Activated T-cell treated with anti-CD3 and anti-CD28 coated beads, Interleukin-2, amount 50 U/mL, for 1 hour (primary cell): ENCODE data around the gene PHACTR3.

ENCODE experiments used
- DNase-seq: peaks from one replicate; pipeline ENCODE4 v3.0.0-alpha.2; 2020

PHACTR3 gene

GRCh38 chr20:59673998-59674445 is 69.7 kb downstream of the PHACTR3 start:
- DNase-seq, result no peak

GRCh38 chr20:59676126-59676850 is 71.9 kb downstream of the PHACTR3 start:
- DNase-seq, result no peak

- DNase-seq, result no peak
These were observed 72.5 kb downstream of the PHACTR3 start for GRCh38 chr20:59676851-59677182.

GRCh38 chr20:59677586-59677985 is 73.2 kb downstream of the PHACTR3 start:
- no peak for DNase-seq

GRCh38 chr20:59678288-59678687 is 73.9 kb downstream of the PHACTR3 start:
- DNase-seq, result no peak

GRCh38 chr20:59678951-59679350 is 74.6 kb downstream of the PHACTR3 start:
- DNase-seq, result no peak

- DNase-seq, result no peak
These were observed 75.9 kb downstream of the PHACTR3 start for GRCh38 chr20:59680148-59680650.

GRCh38 chr20:59680852-59681251 is 76.5 kb downstream of the PHACTR3 start:
- no peak for DNase-seq

GRCh38 chr20:59682603-59683002 is 78.3 kb downstream of the PHACTR3 start:
- no peak for DNase-seq

- no peak for DNase-seq
These were observed 78.8 kb downstream of the PHACTR3 start for GRCh38 chr20:59683181-59683580.

GRCh38 chr20:59684685-59685242 is 80.4 kb downstream of the PHACTR3 start:
- no peak for DNase-seq

- DNase-seq, result no peak
These were observed 82.3 kb downstream of the PHACTR3 start for GRCh38 chr20:59686404-59687346.

GRCh38 chr20:59688356-59688755 is 84.0 kb downstream of the PHACTR3 start:
- no peak for DNase-seq

- no peak for DNase-seq
These were observed 84.7 kb downstream of the PHACTR3 start for GRCh38 chr20:59688999-59689398.

- DNase-seq, result no peak
These were observed 85.8 kb downstream of the PHACTR3 start for GRCh38 chr20:59690101-59690500.

- no peak for DNase-seq
These were observed 86.6 kb downstream of the PHACTR3 start for GRCh38 chr20:59690976-59691375.

GRCh38 chr20:59692139-59692538 is 87.8 kb downstream of the PHACTR3 start:
- no peak for DNase-seq

- no peak for DNase-seq
These were observed 89.2 kb downstream of the PHACTR3 start for GRCh38 chr20:59693587-59693986.

- no peak for DNase-seq
These were observed 92.1 kb downstream of the PHACTR3 start for GRCh38 chr20:59696476-59696875.

GRCh38 chr20:59697068-59697467 is 92.7 kb downstream of the PHACTR3 start:
- DNase-seq, result no peak

- no peak for DNase-seq
These were observed 94.3 kb downstream of the PHACTR3 start for GRCh38 chr20:59698598-59698997.

- DNase-seq, result no peak
These were observed 96.9 kb downstream of the PHACTR3 start for GRCh38 chr20:59701236-59701635.

GRCh38 chr20:59703046-59703445 is 98.7 kb downstream of the PHACTR3 start:
- DNase-seq, result no peak
